ENCODE results near the gene CHN1. TPM values are rescaled to one million over a fixed set of nuclear protein-coding genes. Genes with fewer than 3 reads are reported as not detected.

CHN1 gene
- total and polyA plus RNA-seq, 2 of the 8 experiments (the other 6 are each of a cell fraction or from before 2014, with no cell fraction given), result 54.0 to 65.7 TPM

DNA sequence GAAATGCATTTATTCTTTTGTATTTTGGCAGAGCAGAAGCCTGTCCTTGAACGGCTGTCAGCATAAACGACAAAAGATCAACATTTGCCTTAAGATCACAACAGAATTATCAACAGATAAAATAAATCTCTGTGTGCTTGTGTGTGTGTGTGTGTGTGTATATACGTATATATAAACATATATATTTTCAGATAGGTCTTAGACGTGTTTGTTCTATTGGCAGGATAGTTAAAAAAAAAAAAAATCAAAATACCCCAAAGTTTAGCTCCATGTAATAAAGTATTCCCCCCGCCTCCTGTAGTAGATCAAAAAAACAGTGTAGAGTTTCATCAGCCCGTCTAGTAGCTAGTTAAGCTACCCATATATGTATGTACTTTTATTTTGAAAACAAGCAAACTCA is 107.9 kb downstream of the CHN1 start (continued):
- TF ChIP-seq, protein P1, sequence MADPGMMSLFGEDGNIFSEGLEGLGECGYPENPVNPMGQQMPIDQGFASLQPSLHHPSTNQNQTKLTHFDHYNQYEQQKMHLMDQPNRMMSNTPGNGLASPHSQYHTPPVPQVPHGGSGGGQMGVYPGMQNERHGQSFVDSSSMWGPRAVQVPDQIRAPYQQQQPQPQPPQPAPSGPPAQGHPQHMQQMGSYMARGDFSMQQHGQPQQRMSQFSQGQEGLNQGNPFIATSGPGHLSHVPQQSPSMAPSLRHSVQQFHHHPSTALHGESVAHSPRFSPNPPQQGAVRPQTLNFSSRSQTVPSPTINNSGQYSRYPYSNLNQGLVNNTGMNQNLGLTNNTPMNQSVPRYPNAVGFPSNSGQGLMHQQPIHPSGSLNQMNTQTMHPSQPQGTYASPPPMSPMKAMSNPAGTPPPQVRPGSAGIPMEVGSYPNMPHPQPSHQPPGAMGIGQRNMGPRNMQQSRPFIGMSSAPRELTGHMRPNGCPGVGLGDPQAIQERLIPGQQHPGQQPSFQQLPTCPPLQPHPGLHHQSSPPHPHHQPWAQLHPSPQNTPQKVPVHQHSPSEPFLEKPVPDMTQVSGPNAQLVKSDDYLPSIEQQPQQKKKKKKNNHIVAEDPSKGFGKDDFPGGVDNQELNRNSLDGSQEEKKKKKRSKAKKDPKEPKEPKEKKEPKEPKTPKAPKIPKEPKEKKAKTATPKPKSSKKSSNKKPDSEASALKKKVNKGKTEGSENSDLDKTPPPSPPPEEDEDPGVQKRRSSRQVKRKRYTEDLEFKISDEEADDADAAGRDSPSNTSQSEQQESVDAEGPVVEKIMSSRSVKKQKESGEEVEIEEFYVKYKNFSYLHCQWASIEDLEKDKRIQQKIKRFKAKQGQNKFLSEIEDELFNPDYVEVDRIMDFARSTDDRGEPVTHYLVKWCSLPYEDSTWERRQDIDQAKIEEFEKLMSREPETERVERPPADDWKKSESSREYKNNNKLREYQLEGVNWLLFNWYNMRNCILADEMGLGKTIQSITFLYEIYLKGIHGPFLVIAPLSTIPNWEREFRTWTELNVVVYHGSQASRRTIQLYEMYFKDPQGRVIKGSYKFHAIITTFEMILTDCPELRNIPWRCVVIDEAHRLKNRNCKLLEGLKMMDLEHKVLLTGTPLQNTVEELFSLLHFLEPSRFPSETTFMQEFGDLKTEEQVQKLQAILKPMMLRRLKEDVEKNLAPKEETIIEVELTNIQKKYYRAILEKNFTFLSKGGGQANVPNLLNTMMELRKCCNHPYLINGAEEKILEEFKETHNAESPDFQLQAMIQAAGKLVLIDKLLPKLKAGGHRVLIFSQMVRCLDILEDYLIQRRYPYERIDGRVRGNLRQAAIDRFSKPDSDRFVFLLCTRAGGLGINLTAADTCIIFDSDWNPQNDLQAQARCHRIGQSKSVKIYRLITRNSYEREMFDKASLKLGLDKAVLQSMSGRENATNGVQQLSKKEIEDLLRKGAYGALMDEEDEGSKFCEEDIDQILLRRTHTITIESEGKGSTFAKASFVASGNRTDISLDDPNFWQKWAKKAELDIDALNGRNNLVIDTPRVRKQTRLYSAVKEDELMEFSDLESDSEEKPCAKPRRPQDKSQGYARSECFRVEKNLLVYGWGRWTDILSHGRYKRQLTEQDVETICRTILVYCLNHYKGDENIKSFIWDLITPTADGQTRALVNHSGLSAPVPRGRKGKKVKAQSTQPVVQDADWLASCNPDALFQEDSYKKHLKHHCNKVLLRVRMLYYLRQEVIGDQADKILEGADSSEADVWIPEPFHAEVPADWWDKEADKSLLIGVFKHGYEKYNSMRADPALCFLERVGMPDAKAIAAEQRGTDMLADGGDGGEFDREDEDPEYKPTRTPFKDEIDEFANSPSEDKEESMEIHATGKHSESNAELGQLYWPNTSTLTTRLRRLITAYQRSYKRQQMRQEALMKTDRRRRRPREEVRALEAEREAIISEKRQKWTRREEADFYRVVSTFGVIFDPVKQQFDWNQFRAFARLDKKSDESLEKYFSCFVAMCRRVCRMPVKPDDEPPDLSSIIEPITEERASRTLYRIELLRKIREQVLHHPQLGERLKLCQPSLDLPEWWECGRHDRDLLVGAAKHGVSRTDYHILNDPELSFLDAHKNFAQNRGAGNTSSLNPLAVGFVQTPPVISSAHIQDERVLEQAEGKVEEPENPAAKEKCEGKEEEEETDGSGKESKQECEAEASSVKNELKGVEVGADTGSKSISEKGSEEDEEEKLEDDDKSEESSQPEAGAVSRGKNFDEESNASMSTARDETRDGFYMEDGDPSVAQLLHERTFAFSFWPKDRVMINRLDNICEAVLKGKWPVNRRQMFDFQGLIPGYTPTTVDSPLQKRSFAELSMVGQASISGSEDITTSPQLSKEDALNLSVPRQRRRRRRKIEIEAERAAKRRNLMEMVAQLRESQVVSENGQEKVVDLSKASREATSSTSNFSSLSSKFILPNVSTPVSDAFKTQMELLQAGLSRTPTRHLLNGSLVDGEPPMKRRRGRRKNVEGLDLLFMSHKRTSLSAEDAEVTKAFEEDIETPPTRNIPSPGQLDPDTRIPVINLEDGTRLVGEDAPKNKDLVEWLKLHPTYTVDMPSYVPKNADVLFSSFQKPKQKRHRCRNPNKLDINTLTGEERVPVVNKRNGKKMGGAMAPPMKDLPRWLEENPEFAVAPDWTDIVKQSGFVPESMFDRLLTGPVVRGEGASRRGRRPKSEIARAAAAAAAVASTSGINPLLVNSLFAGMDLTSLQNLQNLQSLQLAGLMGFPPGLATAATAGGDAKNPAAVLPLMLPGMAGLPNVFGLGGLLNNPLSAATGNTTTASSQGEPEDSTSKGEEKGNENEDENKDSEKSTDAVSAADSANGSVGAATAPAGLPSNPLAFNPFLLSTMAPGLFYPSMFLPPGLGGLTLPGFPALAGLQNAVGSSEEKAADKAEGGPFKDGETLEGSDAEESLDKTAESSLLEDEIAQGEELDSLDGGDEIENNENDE (IDR thresholded peaks at IDR 0.05; ENCODE audit: insufficient replicate concordance, low read length), result no peak
- TF ChIP-seq RAD21 (IDR thresholded peaks at IDR 0.05 in 1 of 2, conservative IDR thresholded peaks at IDR 0.05 in 1 of 2; ENCODE audit: low read depth in 2 of 2, low read length in 2 of 2) (no peak), EGR1 (IDR thresholded peaks at IDR 0.05; ENCODE audit: borderline replicate concordance, low read depth, low read length) (no peak), SIRT6 (IDR thresholded peaks at IDR 0.05; ENCODE audit: low read length) (no peak)

All from H1 (cell line).